Raji (cell line): ENCODE results near the gene AK9.

Experiments
- POLR2A ChIP-seq: IDR thresholded peaks from 2 replicates; pipeline ENCODE4 v1.6.1; 2011; ENCODE audit warnings: low read depth, low read length, control low read depth; ENCODE audit not compliant: insufficient read depth

Gene AK9

GRCh38 chr6:109506841-109507240 lies 184.2 kb downstream of the AK9 start:
- TF ChIP-seq POLR2A = no peak

DNA sequence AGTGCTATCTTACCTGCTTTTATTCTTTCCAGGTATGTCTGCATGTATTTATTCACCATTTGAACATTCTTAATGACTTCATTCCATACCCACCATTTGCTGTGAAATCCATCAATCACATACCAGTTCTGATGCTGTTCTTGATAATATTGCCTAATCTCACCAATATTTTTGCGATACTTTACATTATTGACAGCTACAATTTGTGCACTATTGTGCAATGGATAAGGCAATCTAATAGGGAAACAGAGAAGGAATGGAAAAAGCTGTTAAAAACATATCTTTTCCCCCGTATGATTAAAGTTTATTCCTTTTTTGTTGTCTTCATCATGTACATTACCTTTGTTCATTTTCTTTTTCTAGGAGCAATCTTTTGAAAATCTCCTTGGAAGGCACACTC lies 184.7 kb downstream of the AK9 start:
- no peak for TF ChIP-seq POLR2A

DNA sequence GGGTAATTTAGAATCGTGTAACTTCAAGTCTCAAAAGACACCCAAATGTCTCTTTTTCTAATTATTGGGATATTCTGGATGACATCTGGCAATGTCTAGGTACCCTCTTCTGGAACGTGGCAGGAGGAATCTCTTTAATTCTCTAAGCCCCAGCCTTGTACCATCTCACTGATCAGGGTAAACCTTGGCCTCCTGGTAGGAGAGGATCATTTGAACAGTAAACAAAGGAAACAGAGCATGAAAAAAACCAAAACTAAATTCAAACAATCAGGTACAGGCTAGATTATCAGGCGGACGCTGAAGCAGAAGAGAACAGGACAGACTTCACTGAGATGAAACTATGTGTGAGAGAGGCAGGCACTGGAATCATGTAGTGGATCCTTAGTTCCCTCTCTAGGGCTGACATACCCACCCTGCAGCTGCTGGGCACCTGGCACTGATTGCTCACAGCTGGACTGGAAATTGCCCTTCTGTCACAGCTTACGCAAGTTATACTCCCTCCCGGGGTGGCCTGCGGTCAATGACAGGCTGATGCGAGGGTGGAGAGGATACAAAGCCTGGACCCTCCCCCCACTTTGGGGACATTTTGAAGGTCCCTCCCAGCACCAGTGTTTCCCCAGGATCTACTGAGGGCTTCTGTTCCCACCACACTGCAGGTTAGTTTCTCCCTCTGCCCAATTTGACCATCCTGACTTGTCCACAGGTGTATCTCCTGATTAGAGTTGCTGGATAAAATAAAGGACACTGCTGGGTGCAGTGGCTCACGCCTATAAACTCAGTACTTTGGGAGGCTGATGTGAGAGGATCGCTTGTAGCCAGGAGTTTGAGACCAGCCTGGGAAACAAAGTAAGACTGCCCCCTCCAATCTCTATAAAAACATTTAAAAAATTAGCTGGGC lies 187.4 kb downstream of the AK9 start:
- no peak for TF ChIP-seq POLR2A

GRCh38 chr6:109498936-109499335 lies 192.1 kb downstream of the AK9 start:
- TF ChIP-seq POLR2A = no peak

- no peak for TF ChIP-seq POLR2A
These were observed 192.9 kb downstream of the AK9 start for GRCh38 chr6:109498052-109498451.

DNA sequence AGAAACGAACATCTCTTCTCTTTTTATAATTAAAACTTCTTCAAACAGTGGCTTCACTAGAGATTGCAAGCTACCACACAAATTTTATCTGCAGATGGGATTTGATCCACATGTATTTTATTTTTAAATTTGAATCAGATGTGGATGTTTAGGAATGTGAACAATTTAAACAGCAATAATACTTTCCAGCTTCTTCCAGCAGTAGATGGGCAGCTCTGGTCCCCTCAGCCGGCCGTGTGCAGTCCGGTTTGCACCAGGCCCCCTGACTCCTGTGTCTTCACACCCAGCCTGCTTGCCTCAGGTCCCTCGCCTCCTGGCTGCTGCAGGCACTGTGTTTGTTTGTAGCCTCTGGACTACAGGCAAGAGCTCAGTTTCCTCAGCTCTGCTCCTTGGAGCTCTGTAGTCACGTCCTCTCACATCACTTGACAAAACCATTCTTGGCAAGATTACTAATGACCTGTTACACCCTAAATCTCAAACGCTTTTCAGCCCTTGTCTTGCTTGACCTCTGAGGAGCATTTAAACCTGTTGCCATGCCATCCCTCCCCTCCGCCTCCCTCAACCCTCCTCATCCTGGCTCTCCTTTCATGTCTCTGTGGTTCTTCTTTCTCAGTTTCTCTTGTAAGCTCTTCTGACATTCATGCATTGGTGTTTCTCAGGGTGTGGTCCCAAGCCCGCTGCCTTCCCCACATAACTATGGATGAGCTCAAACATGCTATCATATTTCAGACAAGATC lies 194.8 kb downstream of the AK9 start:
- no peak for TF ChIP-seq POLR2A

DNA sequence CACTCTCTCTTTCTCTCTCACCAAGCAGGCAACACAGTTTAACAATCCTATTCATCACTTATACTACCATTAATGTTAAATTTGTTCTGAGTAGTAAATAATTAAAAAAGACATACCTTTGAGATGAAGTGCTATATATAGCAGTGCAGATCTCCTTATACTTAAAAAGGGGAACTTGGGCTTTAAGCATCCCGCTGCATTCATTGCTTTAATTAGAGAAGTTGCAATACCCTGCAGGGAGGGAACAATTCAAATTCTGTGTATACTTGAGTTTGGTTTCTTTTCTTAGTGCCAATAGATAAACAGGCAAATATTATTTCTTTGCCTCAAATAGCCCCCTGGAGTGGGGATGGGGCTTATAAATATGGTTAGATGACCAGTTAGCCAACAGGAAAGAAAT lies 197.1 kb downstream of the AK9 start:
- no peak for TF ChIP-seq POLR2A

DNA sequence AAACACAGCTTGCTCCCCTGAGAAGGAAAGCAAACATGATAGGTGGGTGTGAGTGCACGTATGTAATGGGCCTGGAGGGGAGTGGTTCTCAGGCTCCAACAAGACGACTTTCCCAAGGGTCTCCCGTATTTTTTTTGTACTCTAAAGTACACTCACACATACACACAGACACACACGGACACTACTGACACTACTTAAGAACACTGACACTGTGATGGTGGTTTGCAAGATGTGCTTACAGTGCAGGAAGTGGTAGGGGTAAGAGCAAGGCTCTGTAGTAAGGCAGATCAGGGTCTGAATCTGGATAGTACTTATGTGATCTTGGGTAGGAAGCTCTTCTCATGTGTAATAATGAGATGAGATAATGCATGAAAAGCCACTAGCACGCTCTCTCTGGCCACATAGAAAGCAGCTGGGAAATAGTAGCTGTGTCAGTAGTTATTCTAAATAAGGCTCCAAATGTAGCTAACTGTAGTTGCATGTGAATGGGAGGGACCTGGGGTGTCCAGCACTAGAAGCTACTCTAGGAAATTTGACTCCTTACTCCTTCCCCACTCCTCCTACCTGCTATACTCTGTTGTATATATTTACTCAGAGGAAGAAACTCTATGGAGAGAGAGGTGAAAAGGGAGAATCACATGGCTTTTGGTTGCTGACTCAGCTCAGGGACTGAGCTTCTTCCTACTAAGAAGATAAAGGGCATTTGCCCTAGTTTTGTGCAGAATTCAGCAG lies 199.6 kb downstream of the AK9 start:
- no peak for TF ChIP-seq POLR2A

- no peak for TF ChIP-seq POLR2A
These were observed 200.3 kb downstream of the AK9 start for GRCh38 chr6:109490713-109491112.

DNA sequence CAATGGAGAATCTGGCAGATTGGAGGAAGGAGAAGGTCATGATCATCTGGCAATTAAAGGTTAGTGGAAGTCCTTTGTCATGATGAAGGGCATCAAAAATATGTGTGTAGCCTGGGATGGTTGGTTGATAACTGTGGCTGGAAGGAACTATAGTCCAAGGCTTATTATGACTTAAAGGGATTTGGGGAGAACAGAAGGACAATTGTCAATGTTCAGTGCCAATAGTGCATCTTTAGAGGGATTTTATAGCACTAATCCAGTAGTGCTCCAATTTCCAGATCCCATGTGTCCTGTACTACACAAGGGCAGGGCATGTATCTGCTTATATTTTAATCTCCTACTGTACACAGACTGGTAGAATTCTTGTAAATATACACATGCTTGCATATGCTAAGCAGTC lies 203.0 kb downstream of the AK9 start:
- no peak for TF ChIP-seq POLR2A

GRCh38 chr6:109486068-109486467 lies 204.9 kb downstream of the AK9 start:
- no peak for TF ChIP-seq POLR2A

GRCh38 chr6:109485266-109485935 lies 205.6 kb downstream of the AK9 start:
- no peak for TF ChIP-seq POLR2A

DNA sequence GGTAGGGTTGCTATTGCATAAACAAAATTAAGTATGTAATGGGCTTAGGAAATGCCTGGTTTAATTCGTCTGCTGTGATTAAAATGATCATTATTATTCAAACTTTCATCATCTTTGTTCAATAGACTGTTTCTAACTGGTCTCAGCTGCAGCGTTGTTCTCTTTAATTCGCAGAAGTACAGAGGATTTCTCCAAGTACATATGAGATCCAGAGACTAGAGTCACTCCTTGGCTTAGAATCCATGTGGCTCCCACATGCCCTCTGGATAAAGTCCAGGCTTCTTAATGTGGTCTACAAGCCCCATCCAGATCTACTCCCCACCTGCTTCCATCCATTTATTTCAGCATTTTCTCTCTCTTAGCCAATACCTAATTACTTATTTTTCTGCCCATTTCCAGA lies 206.9 kb downstream of the AK9 start:
- no peak for TF ChIP-seq POLR2A

DNA sequence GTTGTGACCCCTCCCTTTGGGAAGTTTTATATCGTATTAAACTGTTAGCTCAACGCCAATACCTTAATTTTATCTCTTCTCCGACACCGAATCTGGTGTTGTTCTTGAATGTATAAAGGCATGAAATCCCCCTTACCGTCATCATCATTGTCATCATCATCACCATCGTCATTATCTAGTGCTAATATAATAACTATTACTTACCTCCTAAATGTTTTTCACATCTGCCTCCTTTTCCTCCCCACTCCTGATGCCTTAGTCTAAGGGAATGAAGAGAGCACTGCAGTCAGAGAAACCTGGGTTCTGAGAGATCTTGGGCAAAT lies 207.3 kb downstream of the AK9 start:
- no peak for TF ChIP-seq POLR2A
